ENCODE data around the gene RIN2.
A peak's percentile ranks its signal among the peaks of the same experiment; 100 is the strongest.

The RIN2 gene

GRCh38 chr20:19758133-19758500 is at the start of gene RIN2:
Gene RIN2, plus strand, starts transcription at chr20:19758258. Its CDS starts 131,344 bp downstream, at chr20:19889602.
- DNase-seq, result no peak

GRCh38 chr20:19709635-19710335 is 48.3 kb upstream of the RIN2 start:
- DNase-seq, result no peak

- no peak for DNase-seq
Measured at GRCh38 chr20:19710336-19711120, 47.5 kb upstream of the RIN2 start.

GRCh38 chr20:19711126-19711525 is 46.9 kb upstream of the RIN2 start:
- no peak for DNase-seq

- no peak for DNase-seq
Measured at GRCh38 chr20:19712721-19713260, 45.3 kb upstream of the RIN2 start.

- DNase-seq, result no peak
Measured at GRCh38 chr20:19713822-19714578, 44.1 kb upstream of the RIN2 start.

GRCh38 chr20:19714579-19714840 is 43.5 kb upstream of the RIN2 start:
- no peak for DNase-seq

- DNase-seq, result no peak
Measured at GRCh38 chr20:19715986-19716385, 42.1 kb upstream of the RIN2 start.

- DNase-seq, result no peak
Measured at GRCh38 chr20:19718880-19719279, 39.2 kb upstream of the RIN2 start.

GRCh38 chr20:19720991-19721390 is 37.1 kb upstream of the RIN2 start:
- DNase-seq, result no peak

GRCh38 chr20:19723051-19723450 is 35.0 kb upstream of the RIN2 start:
- DNase-seq, result no peak

- DNase-seq, result no peak
Measured at GRCh38 chr20:19723813-19724430, 34.1 kb upstream of the RIN2 start.

- no peak for DNase-seq
Measured at GRCh38 chr20:19725373-19725772, 32.7 kb upstream of the RIN2 start.

GRCh38 chr20:19725814-19726525 is 32.1 kb upstream of the RIN2 start:
- no peak for DNase-seq

- no peak for DNase-seq
Measured at GRCh38 chr20:19727251-19727847, 30.7 kb upstream of the RIN2 start.

- no peak for DNase-seq
Measured at GRCh38 chr20:19729672-19730071, 28.4 kb upstream of the RIN2 start.

- DNase-seq, result no peak
Measured at GRCh38 chr20:19730706-19731105, 27.4 kb upstream of the RIN2 start.

GRCh38 chr20:19734811-19735210 is 23.2 kb upstream of the RIN2 start:
- no peak for DNase-seq

GRCh38 chr20:19735446-19735845 is 22.6 kb upstream of the RIN2 start:
- peak in 1 of 2 donors; percentile 61 for DNase-seq

GRCh38 chr20:19737025-19737424 is 21.0 kb upstream of the RIN2 start:
- DNase-seq, result peak in 1 of 2 donors; percentile 64

GRCh38 chr20:19738951-19739350 is 19.1 kb upstream of the RIN2 start:
- no peak for DNase-seq

GRCh38 chr20:19739351-19739750 is 18.7 kb upstream of the RIN2 start:
- DNase-seq, result no peak
